Measurements from ENCODE around the gene FAXDC2. TPM values are rescaled to one million over a fixed set of nuclear protein-coding genes. Genes with fewer than 3 reads are reported as not detected.
A peak's percentile ranks its signal among the peaks of the same experiment; 100 is the strongest.

FAXDC2 gene
- total and polyA plus RNA-seq, 2 donors (not counting 1 experiment from before 2014, with no cell fraction given), result 11.9 to 20.6 TPM

- TF ChIP-seq EZH2 (IDR thresholded peaks at IDR 0.05; ENCODE audit: low read length, missing control alignments), result no peak
- Histone ChIP-seq H3K4me2 (ENCODE audit: extremely low read depth, insufficient read depth, low read length) (no peak overlapping the region), H2AFZ (ENCODE audit: low read length) (no peak overlapping the region), H3K4me1 (ENCODE audit: control insufficient read depth, extremely low read depth, insufficient read depth, low read length) (peaks cover under 1% of the 10 kb centered on the region), H3K9me3 (ENCODE audit: control insufficient read depth, insufficient read depth, low read depth, low read length) (no peaks in the 10 kb centered on the region), H3K36me3 (ENCODE audit: control insufficient read depth, insufficient read depth, low read length) (no peaks in the 10 kb centered on the region), H3K4me3 (replicated peaks in 1 of 4; ENCODE audit: control extremely low read depth in 1 of 4, insufficient read depth in 1 of 4, low read depth in 3 of 4, low read length in 4 of 4) (no peak overlapping the region), H3K27me3 (ENCODE audit: control insufficient read depth, insufficient read depth, low read length) (no peaks in the 10 kb centered on the region), H3K27ac (ENCODE audit: insufficient read depth, low read length) (no peak overlapping the region), H3K9ac (ENCODE audit: insufficient read depth, low read length) (no peak overlapping the region), H4K20me1 (ENCODE audit: control insufficient read depth, extremely low read depth, insufficient read depth, low read length) (no peaks in the 10 kb centered on the region), H3K79me2 (ENCODE audit: control insufficient read depth, insufficient read depth, low read length) (peaks cover 93% of the 10 kb centered on the region)
- no peak for DNase-seq (ENCODE audit: low read depth in 2 of 2)
These were observed 65.5 kb downstream of the FAXDC2 start for GRCh38 chr5:154784856-154785255.

- H3K9me3 ChIP-seq (ENCODE audit: control insufficient read depth, insufficient read depth, low read depth, low read length), result no peaks in the 10 kb centered on the region
- peaks cover 96% of the 10 kb centered on the region for H3K79me2 ChIP-seq (ENCODE audit: control insufficient read depth, insufficient read depth, low read length)
- TF ChIP-seq EZH2 (IDR thresholded peaks at IDR 0.05; ENCODE audit: low read length, missing control alignments), result no peak
- TF ChIP-seq, protein P1, sequence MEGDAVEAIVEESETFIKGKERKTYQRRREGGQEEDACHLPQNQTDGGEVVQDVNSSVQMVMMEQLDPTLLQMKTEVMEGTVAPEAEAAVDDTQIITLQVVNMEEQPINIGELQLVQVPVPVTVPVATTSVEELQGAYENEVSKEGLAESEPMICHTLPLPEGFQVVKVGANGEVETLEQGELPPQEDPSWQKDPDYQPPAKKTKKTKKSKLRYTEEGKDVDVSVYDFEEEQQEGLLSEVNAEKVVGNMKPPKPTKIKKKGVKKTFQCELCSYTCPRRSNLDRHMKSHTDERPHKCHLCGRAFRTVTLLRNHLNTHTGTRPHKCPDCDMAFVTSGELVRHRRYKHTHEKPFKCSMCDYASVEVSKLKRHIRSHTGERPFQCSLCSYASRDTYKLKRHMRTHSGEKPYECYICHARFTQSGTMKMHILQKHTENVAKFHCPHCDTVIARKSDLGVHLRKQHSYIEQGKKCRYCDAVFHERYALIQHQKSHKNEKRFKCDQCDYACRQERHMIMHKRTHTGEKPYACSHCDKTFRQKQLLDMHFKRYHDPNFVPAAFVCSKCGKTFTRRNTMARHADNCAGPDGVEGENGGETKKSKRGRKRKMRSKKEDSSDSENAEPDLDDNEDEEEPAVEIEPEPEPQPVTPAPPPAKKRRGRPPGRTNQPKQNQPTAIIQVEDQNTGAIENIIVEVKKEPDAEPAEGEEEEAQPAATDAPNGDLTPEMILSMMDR (conservative IDR thresholded peaks at IDR 0.05 in 1 of 2, IDR thresholded peaks at IDR 0.05 in 1 of 2; ENCODE audit: low read depth in 1 of 2, low read length in 2 of 2), result no peak
- H3K4me2 ChIP-seq (ENCODE audit: extremely low read depth, insufficient read depth, low read length), result no peak overlapping the region
- H3K4me3 ChIP-seq (replicated peaks in 1 of 4; ENCODE audit: control extremely low read depth in 1 of 4, insufficient read depth in 1 of 4, low read depth in 3 of 4, low read length in 4 of 4), result no peak overlapping the region
- no peak overlapping the region for H3K27ac ChIP-seq (ENCODE audit: insufficient read depth, low read length)
- H3K4me1 ChIP-seq (ENCODE audit: control insufficient read depth, extremely low read depth, insufficient read depth, low read length), result peaks cover 5% of the 10 kb centered on the region
- H3K36me3 ChIP-seq (ENCODE audit: control insufficient read depth, insufficient read depth, low read length), result no peaks in the 10 kb centered on the region
- no peaks in the 10 kb centered on the region for H4K20me1 ChIP-seq (ENCODE audit: control insufficient read depth, extremely low read depth, insufficient read depth, low read length)
- no peak overlapping the region for H2AFZ ChIP-seq (ENCODE audit: low read length)
- no peak overlapping the region for H3K9ac ChIP-seq (ENCODE audit: insufficient read depth, low read length)
- DNase-seq (ENCODE audit: low read depth in 2 of 2), result peak in 1 of 2 donors; percentile 61
- H3K27me3 ChIP-seq (ENCODE audit: control insufficient read depth, insufficient read depth, low read length), result no peaks in the 10 kb centered on the region
These were observed 66.5 kb downstream of the FAXDC2 start for GRCh38 chr5:154783774-154784460.

DNA sequence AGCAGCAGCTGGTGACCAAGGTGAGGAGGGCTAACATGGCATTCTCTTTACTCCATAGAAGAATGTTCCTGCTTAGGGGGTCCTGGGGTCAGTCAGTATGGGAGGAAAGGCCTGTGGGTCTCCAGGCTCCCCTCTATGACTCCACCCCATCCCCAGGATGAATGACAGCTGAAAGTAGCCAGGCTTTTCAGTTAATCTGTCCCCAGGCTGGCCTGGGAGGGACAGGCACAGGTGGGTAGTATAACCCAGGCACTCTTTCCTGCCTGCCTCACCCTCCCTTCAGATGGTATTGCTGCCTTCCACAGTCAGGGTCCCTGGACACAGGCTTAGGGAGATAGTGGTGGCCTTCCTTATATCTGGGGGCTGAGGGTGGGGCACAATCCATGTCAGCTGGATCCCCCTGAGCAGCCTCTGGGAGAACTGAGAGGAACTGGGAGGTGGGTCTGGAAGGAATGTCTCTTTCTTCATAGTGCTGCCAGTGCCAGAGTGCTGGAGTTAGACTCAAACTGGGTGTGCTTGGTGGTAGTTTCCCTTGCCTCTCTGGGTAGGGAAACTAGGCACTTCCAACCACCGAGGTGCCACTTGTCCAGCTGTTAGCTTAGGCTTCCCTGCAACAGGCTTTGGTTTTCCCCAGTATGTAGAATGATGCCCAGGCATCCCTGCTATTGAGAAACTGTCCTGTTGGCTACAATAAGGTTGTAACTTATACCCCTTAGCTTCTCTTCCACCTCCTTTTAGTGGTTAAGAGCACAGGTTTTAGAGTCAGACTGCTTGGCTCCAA lies 67.4 kb downstream of the FAXDC2 start:
- H3K27me3 ChIP-seq (ENCODE audit: control insufficient read depth, insufficient read depth, low read length), result no peaks in the 10 kb centered on the region
- no peak overlapping the region for H3K4me3 ChIP-seq (replicated peaks in 1 of 4; ENCODE audit: control extremely low read depth in 1 of 4, insufficient read depth in 1 of 4, low read depth in 3 of 4, low read length in 4 of 4)
- no peak overlapping the region for H2AFZ ChIP-seq (ENCODE audit: low read length)
- H3K9ac ChIP-seq (ENCODE audit: insufficient read depth, low read length), result no peak overlapping the region
- DNase-seq (ENCODE audit: low read depth in 2 of 2), result no peak
- no peaks in the 10 kb centered on the region for H3K36me3 ChIP-seq (ENCODE audit: control insufficient read depth, insufficient read depth, low read length)
- peaks cover 5% of the 10 kb centered on the region for H3K4me1 ChIP-seq (ENCODE audit: control insufficient read depth, extremely low read depth, insufficient read depth, low read length)
- H3K79me2 ChIP-seq (ENCODE audit: control insufficient read depth, insufficient read depth, low read length), result peaks cover 94% of the 10 kb centered on the region
- TF ChIP-seq, protein P1 (conservative IDR thresholded peaks at IDR 0.05 in 1 of 2, IDR thresholded peaks at IDR 0.05 in 1 of 2; ENCODE audit: low read depth in 1 of 2, low read length in 2 of 2), result no peak
- no peak for TF ChIP-seq EZH2 (IDR thresholded peaks at IDR 0.05; ENCODE audit: low read length, missing control alignments)
- no peak overlapping the region for H3K4me2 ChIP-seq (ENCODE audit: extremely low read depth, insufficient read depth, low read length)
- H4K20me1 ChIP-seq (ENCODE audit: control insufficient read depth, extremely low read depth, insufficient read depth, low read length), result no peaks in the 10 kb centered on the region
- H3K9me3 ChIP-seq (ENCODE audit: control insufficient read depth, insufficient read depth, low read depth, low read length), result no peaks in the 10 kb centered on the region
- H3K27ac ChIP-seq (ENCODE audit: insufficient read depth, low read length), result no peak overlapping the region

Measured in fibroblast of lung (primary cell).